ENCODE data around the gene HBE1.

DNA sequence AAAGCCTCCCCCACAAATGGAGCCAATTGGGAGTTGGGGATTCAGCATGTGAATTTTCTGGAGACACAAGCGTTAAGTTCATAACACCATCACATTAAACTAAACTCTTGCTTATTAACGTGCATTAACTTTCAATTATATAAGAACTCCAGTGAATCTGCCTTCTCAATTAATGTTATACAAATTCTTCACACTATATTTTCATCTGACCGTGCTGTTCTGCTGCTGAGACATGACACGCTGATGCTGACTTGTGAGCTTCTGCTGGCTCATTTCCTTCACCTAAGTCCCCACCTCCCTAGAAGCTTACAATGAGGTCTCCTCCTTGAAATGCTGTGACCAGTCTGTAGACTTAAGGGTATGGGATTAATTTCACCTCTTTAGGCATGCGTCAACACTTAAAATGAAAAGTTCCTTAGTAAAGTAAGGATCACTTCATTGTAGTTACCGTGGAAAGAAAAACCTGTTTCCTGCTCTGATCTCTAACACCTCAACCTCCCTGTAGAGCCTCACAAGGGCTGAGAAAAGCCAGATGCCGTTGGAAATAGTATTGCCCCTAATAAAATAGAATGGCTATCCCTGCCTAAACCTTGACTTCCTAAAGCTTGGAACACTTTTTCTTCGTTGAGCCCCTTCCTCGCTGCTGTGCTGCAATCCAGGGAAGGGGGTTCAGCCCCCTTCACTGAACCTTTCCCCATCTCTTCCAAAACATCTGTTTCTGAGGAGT is 17.4 kb downstream of the HBE1 start:
- TF ChIP-seq, protein P1, sequence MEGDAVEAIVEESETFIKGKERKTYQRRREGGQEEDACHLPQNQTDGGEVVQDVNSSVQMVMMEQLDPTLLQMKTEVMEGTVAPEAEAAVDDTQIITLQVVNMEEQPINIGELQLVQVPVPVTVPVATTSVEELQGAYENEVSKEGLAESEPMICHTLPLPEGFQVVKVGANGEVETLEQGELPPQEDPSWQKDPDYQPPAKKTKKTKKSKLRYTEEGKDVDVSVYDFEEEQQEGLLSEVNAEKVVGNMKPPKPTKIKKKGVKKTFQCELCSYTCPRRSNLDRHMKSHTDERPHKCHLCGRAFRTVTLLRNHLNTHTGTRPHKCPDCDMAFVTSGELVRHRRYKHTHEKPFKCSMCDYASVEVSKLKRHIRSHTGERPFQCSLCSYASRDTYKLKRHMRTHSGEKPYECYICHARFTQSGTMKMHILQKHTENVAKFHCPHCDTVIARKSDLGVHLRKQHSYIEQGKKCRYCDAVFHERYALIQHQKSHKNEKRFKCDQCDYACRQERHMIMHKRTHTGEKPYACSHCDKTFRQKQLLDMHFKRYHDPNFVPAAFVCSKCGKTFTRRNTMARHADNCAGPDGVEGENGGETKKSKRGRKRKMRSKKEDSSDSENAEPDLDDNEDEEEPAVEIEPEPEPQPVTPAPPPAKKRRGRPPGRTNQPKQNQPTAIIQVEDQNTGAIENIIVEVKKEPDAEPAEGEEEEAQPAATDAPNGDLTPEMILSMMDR (IDR thresholded peaks at IDR 0.05): no peak
- no peak for TF ChIP-seq POLR2A (IDR thresholded peaks at IDR 0.05)

All from body of pancreas (tissue), 4 donors.